OCI-LY3 (cell line): ENCODE data around the gene FSTL4.

ENCODE experiments used
- H2AFZ ChIP-seq: fragments of 200-600, 300-600 bp; shearing (Covaris generic); 2 replicates; pipeline ENCODE4 v1.6.0; 2014; ENCODE audit warnings: antibody characterized with exemption, low read depth, low read length
- H3K27ac ChIP-seq: fragments of 200-600, 300-600 bp; sonication (generic); 2 replicates; pipeline ENCODE4 v1.5.1; 2014; ENCODE audit warnings: mild to moderate bottlenecking, low read length, moderate library complexity, mixed read lengths
- H3K27me3 ChIP-seq: fragments of 200-600, 300-600 bp; sonication (generic); 2 replicates; pipeline ENCODE4 v1.6.1; 2014; ENCODE audit warnings: low read depth, low read length, mixed read lengths
- H3K36me3 ChIP-seq: fragments of 200-600, 300-600 bp; sonication (generic); replicated peaks from 2 replicates; pipeline ENCODE3; 2014; ENCODE audit warnings: low read depth, low read length, mixed read lengths
- H3K4me1 ChIP-seq: fragments of 300-600, 200-600 bp; sonication (generic); 2 replicates; pipeline ENCODE4 v1.6.1; 2014; ENCODE audit warnings: low read length, mixed read lengths
- H3K4me2 ChIP-seq: fragments of 200-600, 300-600 bp; sonication (generic); 2 replicates; pipeline ENCODE4 v1.6.1; 2014; ENCODE audit warnings: low read length, mixed read lengths
- H3K4me3 ChIP-seq: fragments of 300-600, 200-600 bp; sonication (generic); 2 replicates; pipeline ENCODE4 v1.5.1; 2014; ENCODE audit warnings: antibody characterized with exemption, mild to moderate bottlenecking, low read length, moderate library complexity
- H3K79me2 ChIP-seq: fragments of 300-600, 200-600 bp; shearing (Covaris generic); 2 replicates; pipeline ENCODE4 v1.6.1; 2014; ENCODE audit warnings: mild to moderate bottlenecking, low read length, mixed read lengths
- H3K9ac ChIP-seq: fragments of 300-600, 200-600 bp; shearing (Covaris generic); 2 replicates; pipeline ENCODE4 v1.6.0; 2014; ENCODE audit warnings: mild to moderate bottlenecking, low read length, moderate library complexity
- H3K9me3 ChIP-seq: fragments of 200-600, 300-600 bp; shearing (Covaris generic); 2 replicates; pipeline ENCODE4 v1.6.1; 2014; ENCODE audit warnings: low read length, mixed read lengths; ENCODE audit not compliant: insufficient read depth
- H4K20me1 ChIP-seq: fragments of 200-600, 300-600 bp; sonication (generic); 2 replicates; pipeline ENCODE4 v1.6.1; 2016; ENCODE audit warnings: low read length, mixed read lengths; ENCODE audit not compliant: insufficient read depth
- EZH2phosphoT487 ChIP-seq: fragments of 200-600 bp; shearing (Covaris generic); IDR thresholded peaks from 2 replicates; pipeline ENCODE4 v1.6.1; 2018; ENCODE audit warnings: antibody characterized with exemption, mixed run types, low read depth
- TF ChIP-seq, protein P1 (sequence below): fragments of 200-600, 300-600 bp; sonication (generic); IDR thresholded peaks from 2 replicates; pipeline ENCODE4 v1.5.1; 2014; ENCODE audit warnings: antibody characterized with exemption, low read length, low read depth

Gene FSTL4

DNA sequence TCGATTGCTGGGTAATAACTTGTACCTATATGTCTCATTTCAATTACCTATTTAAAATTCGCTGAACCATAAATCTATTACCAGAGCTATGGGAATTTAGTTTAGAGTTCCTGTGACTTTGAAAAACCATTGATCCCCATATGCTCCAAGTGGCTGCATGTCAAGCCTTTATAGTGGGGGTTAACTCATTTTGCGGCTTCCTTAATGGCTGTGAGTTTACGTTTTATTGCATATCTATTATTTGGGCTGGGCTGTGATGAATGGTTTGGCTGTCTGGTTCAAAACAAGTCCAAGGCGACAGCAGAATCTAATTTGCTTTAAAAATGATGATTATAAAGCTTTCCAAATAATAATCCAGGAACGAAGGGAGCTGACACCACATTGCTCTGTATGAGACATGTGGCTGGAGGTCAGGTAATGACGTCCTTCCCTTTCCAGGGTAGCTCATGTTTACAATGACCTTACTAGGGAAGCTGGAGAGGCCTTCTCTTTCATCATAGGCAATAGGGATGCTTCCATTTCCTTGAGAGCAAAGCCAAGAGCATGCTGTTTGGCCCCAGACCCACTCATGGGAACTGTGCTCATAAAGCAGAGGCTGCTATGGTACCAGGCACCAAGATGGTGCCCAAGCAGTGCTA, 302.2 kb downstream of the FSTL4 start:
- Histone ChIP-seq H3K9ac (no peak overlapping the region), H3K9me3 (no peaks in the 10 kb centered on the region), H3K36me3 (no peaks in the 10 kb centered on the region), H3K27me3 (no peaks in the 10 kb centered on the region), H3K79me2 (no peaks in the 10 kb centered on the region), H3K4me1 (no peaks in the 10 kb centered on the region), H4K20me1 (no peaks in the 10 kb centered on the region), H2AFZ (no peak overlapping the region), H3K27ac (no peak overlapping the region), H3K4me3 (no peak overlapping the region), H3K4me2 (no peak overlapping the region)
- no peak for TF ChIP-seq EZH2phosphoT487
- TF ChIP-seq, protein P1, sequence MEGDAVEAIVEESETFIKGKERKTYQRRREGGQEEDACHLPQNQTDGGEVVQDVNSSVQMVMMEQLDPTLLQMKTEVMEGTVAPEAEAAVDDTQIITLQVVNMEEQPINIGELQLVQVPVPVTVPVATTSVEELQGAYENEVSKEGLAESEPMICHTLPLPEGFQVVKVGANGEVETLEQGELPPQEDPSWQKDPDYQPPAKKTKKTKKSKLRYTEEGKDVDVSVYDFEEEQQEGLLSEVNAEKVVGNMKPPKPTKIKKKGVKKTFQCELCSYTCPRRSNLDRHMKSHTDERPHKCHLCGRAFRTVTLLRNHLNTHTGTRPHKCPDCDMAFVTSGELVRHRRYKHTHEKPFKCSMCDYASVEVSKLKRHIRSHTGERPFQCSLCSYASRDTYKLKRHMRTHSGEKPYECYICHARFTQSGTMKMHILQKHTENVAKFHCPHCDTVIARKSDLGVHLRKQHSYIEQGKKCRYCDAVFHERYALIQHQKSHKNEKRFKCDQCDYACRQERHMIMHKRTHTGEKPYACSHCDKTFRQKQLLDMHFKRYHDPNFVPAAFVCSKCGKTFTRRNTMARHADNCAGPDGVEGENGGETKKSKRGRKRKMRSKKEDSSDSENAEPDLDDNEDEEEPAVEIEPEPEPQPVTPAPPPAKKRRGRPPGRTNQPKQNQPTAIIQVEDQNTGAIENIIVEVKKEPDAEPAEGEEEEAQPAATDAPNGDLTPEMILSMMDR, result no peak

DNA sequence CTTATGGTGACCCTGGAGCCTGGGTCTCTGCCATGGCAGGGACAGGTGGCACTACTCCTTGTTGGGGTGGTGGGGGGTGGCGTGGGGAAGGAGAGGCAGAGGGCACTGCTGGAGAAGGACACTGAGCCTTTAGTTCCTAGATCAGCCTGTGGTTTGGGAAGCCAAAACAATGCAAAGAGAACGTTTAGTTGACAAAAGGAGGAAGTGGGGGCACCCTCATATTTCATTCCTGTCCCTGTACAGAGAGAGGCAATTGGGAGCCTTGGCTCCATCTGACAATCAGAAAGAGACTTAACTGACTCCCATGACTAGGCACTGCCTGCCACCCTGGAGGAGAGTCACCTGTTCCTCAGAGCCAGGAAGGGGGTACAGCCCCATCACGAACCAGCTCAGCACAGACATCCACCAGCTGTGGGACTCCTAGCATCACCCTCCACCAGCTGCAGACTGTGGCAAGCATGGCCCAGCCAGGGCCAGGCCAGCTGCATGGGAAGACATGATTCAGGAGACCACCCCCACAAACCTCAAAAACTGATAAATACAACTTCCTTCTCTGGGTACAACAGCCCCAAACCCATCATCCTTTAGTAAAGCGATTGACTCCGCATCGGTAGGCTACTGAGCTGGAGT, 303.1 kb downstream of the FSTL4 start:
- no peak for TF ChIP-seq EZH2phosphoT487
- TF ChIP-seq, protein P1, result no peak
- no peak overlapping the region for H3K9ac ChIP-seq

DNA sequence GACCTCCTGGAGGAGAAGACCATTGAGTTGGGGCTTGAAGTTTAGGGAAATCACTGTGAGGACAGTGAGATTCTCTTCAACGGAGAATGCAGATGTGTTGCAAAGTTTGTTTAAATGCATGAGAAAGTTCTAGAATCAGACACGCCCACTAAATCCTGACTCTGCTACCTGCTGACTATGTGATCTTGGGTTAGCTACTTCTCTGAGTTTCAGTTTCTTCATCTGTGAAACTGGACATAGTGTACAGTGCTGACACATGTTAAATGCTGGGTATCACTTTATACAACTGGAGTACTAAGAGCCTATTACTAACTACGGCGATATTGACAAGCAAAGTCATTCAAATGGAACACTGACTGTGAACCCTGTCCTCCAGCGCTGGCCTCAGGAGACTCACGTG, 305.1 kb downstream of the FSTL4 start:
- no peak overlapping the region for H3K4me2 ChIP-seq
- H3K79me2 ChIP-seq, result no peaks in the 10 kb centered on the region

More for the DNA sequence above, 303.1 kb downstream of the FSTL4 start:
- no peaks in the 10 kb centered on the region for H3K9me3 ChIP-seq
- H3K79me2 ChIP-seq, result no peaks in the 10 kb centered on the region
- no peaks in the 10 kb centered on the region for H3K36me3 ChIP-seq
- no peaks in the 10 kb centered on the region for H3K4me1 ChIP-seq
- H3K4me3 ChIP-seq, result no peak overlapping the region
- no peaks in the 10 kb centered on the region for H3K27me3 ChIP-seq
- H4K20me1 ChIP-seq, result no peaks in the 10 kb centered on the region
- H3K4me2 ChIP-seq, result no peak overlapping the region
- H2AFZ ChIP-seq, result no peak overlapping the region
- H3K27ac ChIP-seq, result no peak overlapping the region

DNA sequence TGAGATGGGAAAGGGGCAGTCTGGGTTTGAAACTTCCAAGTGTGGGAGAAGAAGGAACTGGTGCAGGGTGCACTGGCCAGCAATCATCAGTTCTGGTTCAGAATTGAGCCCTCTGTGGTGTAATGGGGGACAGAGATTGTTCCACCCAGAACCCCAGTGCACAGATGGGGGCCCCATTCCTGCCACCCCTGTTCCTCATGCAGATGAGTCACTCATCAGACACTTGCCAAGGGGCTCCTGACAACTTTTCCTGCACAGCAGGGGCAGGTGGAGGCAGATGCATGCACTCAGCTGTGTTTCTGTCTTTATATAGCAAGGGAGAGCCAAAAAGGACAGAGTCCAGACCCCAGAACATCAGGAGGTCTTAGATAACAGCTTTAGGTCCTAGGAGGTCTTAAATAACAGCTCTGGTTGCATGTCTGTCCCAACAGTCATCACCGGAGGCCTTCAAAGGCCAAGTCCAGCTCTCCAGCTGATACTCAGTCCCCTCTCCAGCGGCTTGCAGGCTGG, 307.6 kb downstream of the FSTL4 start:
- Histone ChIP-seq H3K9ac (no peak overlapping the region), H3K4me3 (no peak overlapping the region), H3K27me3 (peaks cover 4% of the 10 kb centered on the region; the same call in 1 of the 2 replicates), H3K36me3 (no peaks in the 10 kb centered on the region), H4K20me1 (no peaks in the 10 kb centered on the region), H3K9me3 (no peaks in the 10 kb centered on the region), H2AFZ (no peak overlapping the region), H3K4me2 (no peak overlapping the region), H3K4me1 (no peaks in the 10 kb centered on the region), H3K79me2 (no peaks in the 10 kb centered on the region), H3K27ac (no peak overlapping the region)
- no peak for TF ChIP-seq EZH2phosphoT487
- TF ChIP-seq, protein P1, result no peak

More for the DNA sequence above, 305.1 kb downstream of the FSTL4 start:
- no peak overlapping the region for H3K9ac ChIP-seq
- peaks cover 4% of the 10 kb centered on the region; the same call in 1 of the 2 replicates for H3K27me3 ChIP-seq
- H3K4me3 ChIP-seq, result no peak overlapping the region
- H2AFZ ChIP-seq, result no peak overlapping the region
- TF ChIP-seq, protein P1, result no peak
- no peak for TF ChIP-seq EZH2phosphoT487
- no peaks in the 10 kb centered on the region for H3K9me3 ChIP-seq
- no peaks in the 10 kb centered on the region for H4K20me1 ChIP-seq
- no peaks in the 10 kb centered on the region for H3K4me1 ChIP-seq
- no peaks in the 10 kb centered on the region for H3K36me3 ChIP-seq
- H3K27ac ChIP-seq, result no peak overlapping the region
